ENCODE measurements around the gene SDCCAG8.

The SDCCAG8 gene

GRCh38 chr1:243264717-243265116 is 8.9 kb downstream of the SDCCAG8 start:
- H3K36me3 Mint-ChIP-seq (ENCODE audit: low read depth): peaks cover 3% of the 10 kb centered on the region
- no peaks in the 10 kb centered on the region for H3K9me3 Mint-ChIP-seq
- no peaks in the 10 kb centered on the region for H3K27me3 Mint-ChIP-seq (ENCODE audit: low read depth)
- H3K4me3 Mint-ChIP-seq: no peak overlapping the region
- H3K27ac Mint-ChIP-seq: no peak overlapping the region
- peaks cover 10% of the 10 kb centered on the region for H3K4me1 Mint-ChIP-seq (ENCODE audit: low read depth)

- H3K4me1 Mint-ChIP-seq (ENCODE audit: low read depth): peaks cover 4% of the 10 kb centered on the region
- no peaks in the 10 kb centered on the region for H3K9me3 Mint-ChIP-seq
- no peaks in the 10 kb centered on the region for H3K27me3 Mint-ChIP-seq (ENCODE audit: low read depth)
- H3K27ac Mint-ChIP-seq: no peak overlapping the region
- H3K36me3 Mint-ChIP-seq (ENCODE audit: low read depth): no peaks in the 10 kb centered on the region
- no peak overlapping the region for H3K4me3 Mint-ChIP-seq
Measured at GRCh38 chr1:243266231-243266630, 10.4 kb downstream of the SDCCAG8 start.

DNA sequence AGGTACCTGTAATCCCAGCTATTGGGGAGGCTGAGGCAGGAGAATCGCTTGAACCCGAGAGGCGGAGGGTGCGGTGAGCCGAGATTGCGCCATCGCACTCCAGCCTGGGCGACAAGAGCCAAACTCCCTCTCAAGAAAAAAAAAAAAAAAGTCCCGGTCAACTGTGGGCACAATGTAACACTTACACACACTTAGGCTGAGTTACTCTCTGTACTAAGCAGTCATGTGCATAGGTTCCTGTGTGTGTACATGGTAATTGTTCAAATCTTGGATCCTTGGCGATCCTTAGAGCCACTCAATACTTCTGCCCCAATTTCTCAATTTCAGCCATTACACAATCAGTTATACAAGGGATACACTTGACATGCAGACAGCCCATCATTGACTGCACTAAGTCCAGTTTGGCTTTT is 11.6 kb downstream of the SDCCAG8 start:
- peaks cover 3% of the 10 kb centered on the region for H3K4me1 Mint-ChIP-seq (ENCODE audit: low read depth)

DNA sequence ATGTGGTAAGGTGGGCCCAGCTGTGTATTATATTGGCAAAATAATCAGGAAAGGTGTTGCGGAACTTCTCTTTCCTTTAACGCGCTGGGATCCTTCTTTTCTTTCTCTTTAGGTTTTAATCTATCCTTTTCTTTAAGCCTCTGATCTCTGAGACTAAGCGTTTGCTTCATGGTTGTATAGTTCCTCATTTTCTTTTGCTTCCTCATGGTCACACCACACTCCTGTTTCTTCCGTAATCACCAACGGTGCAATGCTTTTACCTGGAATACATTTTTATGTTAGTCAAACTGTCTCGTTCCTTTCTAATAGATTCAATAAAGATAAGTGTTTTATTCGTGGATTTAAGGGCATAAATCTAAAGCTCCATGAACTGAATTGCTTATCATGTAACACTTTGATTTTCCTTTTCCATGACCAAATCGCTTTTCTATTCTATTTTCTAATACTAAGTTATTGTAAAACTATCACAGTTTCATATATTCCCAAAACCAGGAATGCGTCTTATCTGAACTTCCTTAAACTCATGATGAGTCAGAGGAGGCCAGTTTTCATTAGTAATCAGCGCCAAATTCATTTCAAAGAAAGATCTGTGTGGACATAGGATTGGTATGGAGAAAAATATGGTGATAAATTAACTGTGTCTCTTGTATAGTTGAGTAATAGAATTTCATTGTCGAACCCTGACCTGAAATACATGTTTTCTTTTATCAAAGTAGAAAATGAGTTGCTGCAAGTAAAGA is 12.2 kb downstream of the SDCCAG8 start:
- peaks cover 3% of the 10 kb centered on the region for H3K4me1 Mint-ChIP-seq (ENCODE audit: low read depth)
- H3K36me3 Mint-ChIP-seq (ENCODE audit: low read depth): peaks cover 1% of the 10 kb centered on the region
- no peak overlapping the region for H3K4me3 Mint-ChIP-seq
- H3K9me3 Mint-ChIP-seq: no peaks in the 10 kb centered on the region
- no peaks in the 10 kb centered on the region for H3K27me3 Mint-ChIP-seq (ENCODE audit: low read depth)
- no peak overlapping the region for H3K27ac Mint-ChIP-seq

More for the DNA sequence above, 11.6 kb downstream of the SDCCAG8 start:
- no peaks in the 10 kb centered on the region for H3K36me3 Mint-ChIP-seq (ENCODE audit: low read depth)
- no peaks in the 10 kb centered on the region for H3K9me3 Mint-ChIP-seq
- H3K4me3 Mint-ChIP-seq: no peak overlapping the region
- H3K27ac Mint-ChIP-seq: no peak overlapping the region
- no peaks in the 10 kb centered on the region for H3K27me3 Mint-ChIP-seq (ENCODE audit: low read depth)

- H3K4me1 Mint-ChIP-seq (ENCODE audit: low read depth): peaks cover 5% of the 10 kb centered on the region
- no peak overlapping the region for H3K27ac Mint-ChIP-seq
- no peak overlapping the region for H3K4me3 Mint-ChIP-seq
- H3K27me3 Mint-ChIP-seq (ENCODE audit: low read depth): no peaks in the 10 kb centered on the region
- no peaks in the 10 kb centered on the region for H3K9me3 Mint-ChIP-seq
- H3K36me3 Mint-ChIP-seq (ENCODE audit: low read depth): peaks cover 4% of the 10 kb centered on the region
Measured at GRCh38 chr1:243268751-243269460, 13.1 kb downstream of the SDCCAG8 start.

DNA sequence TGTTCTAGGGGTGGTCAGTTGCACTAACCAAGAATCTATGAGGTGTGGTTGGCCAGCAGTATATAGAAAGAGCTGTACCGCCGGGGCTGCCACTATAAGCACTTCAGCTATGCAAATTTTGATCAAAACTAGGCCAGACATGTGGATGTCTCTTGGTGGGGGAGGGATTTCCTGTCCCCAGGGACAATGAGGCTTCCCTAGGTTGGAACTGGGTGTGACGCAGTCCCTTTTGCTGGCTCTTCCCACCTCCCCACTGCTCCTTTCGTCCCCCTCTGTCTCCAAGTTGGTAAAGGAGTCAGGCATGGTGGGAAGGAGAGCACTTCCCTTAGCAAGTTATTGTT is 13.6 kb downstream of the SDCCAG8 start:
- Mint-ChIP-seq H3K27me3 (ENCODE audit: low read depth) (no peaks in the 10 kb centered on the region), H3K9me3 (no peaks in the 10 kb centered on the region), H3K27ac (no peak overlapping the region), H3K4me1 (ENCODE audit: low read depth) (peaks cover 8% of the 10 kb centered on the region), H3K4me3 (no peak overlapping the region), H3K36me3 (ENCODE audit: low read depth) (peaks cover 7% of the 10 kb centered on the region)

- H3K36me3 Mint-ChIP-seq (ENCODE audit: low read depth): peaks cover 13% of the 10 kb centered on the region
- H3K9me3 Mint-ChIP-seq: no peaks in the 10 kb centered on the region
- H3K27ac Mint-ChIP-seq: no peak overlapping the region
- no peaks in the 10 kb centered on the region for H3K27me3 Mint-ChIP-seq (ENCODE audit: low read depth)
- no peak overlapping the region for H3K4me3 Mint-ChIP-seq
- peaks cover 4% of the 10 kb centered on the region for H3K4me1 Mint-ChIP-seq (ENCODE audit: low read depth)
Measured at GRCh38 chr1:243270097-243270864, 14.4 kb downstream of the SDCCAG8 start.

DNA sequence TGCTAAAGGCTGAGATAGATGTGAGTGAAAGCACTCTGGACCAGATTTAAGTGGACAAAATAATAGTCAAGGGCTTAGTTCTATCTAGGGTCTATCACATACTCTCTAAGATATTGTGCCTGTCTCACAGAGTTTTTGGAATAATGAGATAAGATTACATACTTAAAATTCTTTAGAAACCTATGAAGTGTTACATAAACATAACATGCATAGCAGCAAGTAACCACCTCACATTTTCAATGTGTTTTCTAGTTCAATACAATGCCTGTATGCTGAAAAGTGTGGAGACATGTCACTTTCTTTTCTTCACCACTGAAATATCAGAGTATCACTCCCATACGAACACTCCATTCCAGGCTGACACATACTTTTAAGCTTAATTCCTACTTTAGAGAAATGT is 16.2 kb downstream of the SDCCAG8 start:
- Mint-ChIP-seq H3K36me3 (ENCODE audit: low read depth) (peaks cover 17% of the 10 kb centered on the region), H3K4me3 (no peak overlapping the region), H3K27me3 (ENCODE audit: low read depth) (no peaks in the 10 kb centered on the region), H3K4me1 (ENCODE audit: low read depth) (peaks cover 4% of the 10 kb centered on the region), H3K9me3 (no peaks in the 10 kb centered on the region), H3K27ac (no peak overlapping the region)

DNA sequence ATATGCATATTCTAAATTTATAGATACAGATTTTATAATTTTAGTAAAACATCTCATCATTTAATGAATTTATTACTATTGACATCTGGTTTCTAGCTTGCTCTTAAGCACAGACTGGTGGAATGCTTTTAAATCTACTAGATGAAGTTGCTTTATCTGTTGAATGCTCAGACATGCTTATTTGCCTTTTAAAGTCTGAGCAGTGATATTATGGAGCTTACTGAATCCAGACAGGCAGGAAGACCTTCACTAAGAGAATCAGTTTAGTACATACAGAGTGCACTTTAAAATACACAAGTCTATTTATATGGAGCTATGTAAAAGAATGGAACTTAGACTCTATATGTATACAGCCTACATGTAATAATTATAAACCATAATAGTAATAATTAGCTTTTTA is 16.6 kb downstream of the SDCCAG8 start:
- peaks cover 4% of the 10 kb centered on the region for H3K4me1 Mint-ChIP-seq (ENCODE audit: low read depth)
- no peak overlapping the region for H3K27ac Mint-ChIP-seq
- no peaks in the 10 kb centered on the region for H3K9me3 Mint-ChIP-seq
- H3K36me3 Mint-ChIP-seq (ENCODE audit: low read depth): peaks cover 20% of the 10 kb centered on the region
- no peak overlapping the region for H3K4me3 Mint-ChIP-seq
- no peaks in the 10 kb centered on the region for H3K27me3 Mint-ChIP-seq (ENCODE audit: low read depth)

GRCh38 chr1:243273506-243273905 is 17.7 kb downstream of the SDCCAG8 start:
- no peak overlapping the region for H3K27ac Mint-ChIP-seq
- H3K4me3 Mint-ChIP-seq: no peak overlapping the region
- H3K4me1 Mint-ChIP-seq (ENCODE audit: low read depth): peaks cover 4% of the 10 kb centered on the region
- H3K27me3 Mint-ChIP-seq (ENCODE audit: low read depth): no peaks in the 10 kb centered on the region
- H3K36me3 Mint-ChIP-seq (ENCODE audit: low read depth): peaks cover 25% of the 10 kb centered on the region
- no peaks in the 10 kb centered on the region for H3K9me3 Mint-ChIP-seq

DNA sequence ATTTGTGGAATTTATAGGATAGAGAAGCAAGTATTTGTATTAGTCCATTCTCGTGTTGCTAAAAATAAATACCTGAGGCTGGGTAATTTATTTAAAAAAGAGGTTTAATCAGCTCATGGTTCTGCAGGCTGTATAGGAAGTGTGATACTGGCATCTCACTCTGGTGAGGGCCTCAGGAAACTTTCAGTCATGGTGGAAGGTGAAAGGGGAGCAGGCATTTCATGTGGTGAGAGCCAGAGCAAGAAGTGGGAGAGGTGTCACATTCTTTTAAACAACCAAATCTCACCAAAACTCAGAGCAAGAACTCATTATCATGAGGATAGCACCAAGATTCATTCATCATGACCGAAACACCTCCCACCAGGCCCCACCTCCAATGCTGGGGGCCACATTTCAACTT is 18.1 kb downstream of the SDCCAG8 start:
- Mint-ChIP-seq H3K4me3 (no peak overlapping the region), H3K27me3 (ENCODE audit: low read depth) (no peaks in the 10 kb centered on the region), H3K36me3 (ENCODE audit: low read depth) (peaks cover 25% of the 10 kb centered on the region), H3K9me3 (no peaks in the 10 kb centered on the region), H3K27ac (no peak overlapping the region), H3K4me1 (ENCODE audit: low read depth) (peaks cover 4% of the 10 kb centered on the region)

DNA sequence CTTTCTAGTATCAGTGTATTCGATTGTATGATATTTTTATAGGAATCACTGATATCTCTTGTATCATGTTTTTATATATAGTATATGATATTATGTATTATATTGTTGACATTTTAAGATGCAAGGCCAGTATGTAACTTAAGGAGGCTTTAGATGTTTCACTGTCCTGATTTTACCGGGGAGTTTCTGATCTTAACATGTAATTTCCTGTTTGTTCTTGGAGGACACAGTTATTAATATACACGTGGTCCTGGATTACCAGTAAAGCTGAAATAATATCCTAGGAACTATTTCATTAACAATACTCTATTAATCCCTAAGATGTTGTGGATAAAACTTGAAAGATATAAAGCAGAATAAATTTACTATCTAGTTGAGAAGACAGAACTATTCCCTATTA is 19.5 kb downstream of the SDCCAG8 start:
- Mint-ChIP-seq H3K27me3 (ENCODE audit: low read depth) (no peaks in the 10 kb centered on the region), H3K4me1 (ENCODE audit: low read depth) (peaks cover 4% of the 10 kb centered on the region), H3K9me3 (no peaks in the 10 kb centered on the region), H3K4me3 (no peak overlapping the region), H3K27ac (no peak overlapping the region), H3K36me3 (ENCODE audit: low read depth) (peaks cover 25% of the 10 kb centered on the region)

DNA sequence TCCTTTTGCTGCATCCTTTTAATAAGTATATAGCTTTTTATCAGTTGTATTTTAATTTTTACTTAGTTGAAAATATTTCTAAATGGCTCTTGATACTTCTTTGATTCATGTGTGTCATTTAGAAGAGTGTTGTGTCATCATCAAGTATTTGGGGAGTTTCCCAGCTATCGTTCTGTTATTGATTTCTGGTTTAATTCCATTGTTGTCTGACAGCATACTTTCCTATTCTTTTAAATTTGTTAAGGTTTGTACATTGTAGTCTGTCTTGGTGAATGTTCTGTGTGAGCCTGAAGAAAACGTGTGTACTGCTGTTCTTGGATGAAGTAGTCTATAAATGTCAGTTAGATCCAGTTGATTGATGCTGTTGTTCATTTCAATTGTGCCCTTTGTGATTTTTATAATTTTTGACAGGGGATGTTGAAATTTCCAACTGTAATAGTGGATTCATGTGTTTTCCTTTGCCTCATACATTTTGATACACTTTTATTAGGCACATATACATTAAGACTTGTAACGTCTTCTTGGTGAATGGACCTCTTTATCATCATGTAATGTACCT is 24.8 kb downstream of the SDCCAG8 start:
- H3K27ac Mint-ChIP-seq: no peak overlapping the region
- no peak overlapping the region for H3K4me3 Mint-ChIP-seq

DNA sequence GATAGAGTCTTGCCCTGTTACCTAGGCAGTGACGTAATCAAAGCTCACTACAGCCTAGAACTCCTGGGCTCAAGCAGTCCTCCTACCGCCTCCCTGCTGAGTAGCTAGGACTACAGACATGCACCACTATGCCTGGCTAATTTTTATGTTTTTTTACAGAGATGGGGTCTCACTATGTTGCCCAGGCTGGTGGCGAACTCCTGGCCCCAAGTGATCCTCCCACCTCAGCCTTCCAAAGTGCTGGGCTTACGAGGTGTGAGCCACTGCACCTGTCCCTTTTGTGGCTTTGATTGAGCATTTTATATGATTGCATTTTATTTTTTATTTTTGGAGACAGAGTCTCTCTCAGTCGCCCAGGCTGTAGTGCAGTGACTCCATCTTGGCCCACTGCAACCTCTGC is 25.8 kb downstream of the SDCCAG8 start:
- Mint-ChIP-seq H3K27me3 (ENCODE audit: low read depth) (no peaks in the 10 kb centered on the region), H3K4me1 (ENCODE audit: low read depth) (peaks cover 6% of the 10 kb centered on the region), H3K4me3 (no peak overlapping the region), H3K36me3 (ENCODE audit: low read depth) (peaks cover 26% of the 10 kb centered on the region), H3K9me3 (peaks cover 3% of the 10 kb centered on the region), H3K27ac (no peak overlapping the region)

More for the DNA sequence above, 24.8 kb downstream of the SDCCAG8 start:
- Mint-ChIP-seq H3K4me1 (ENCODE audit: low read depth) (peaks cover under 1% of the 10 kb centered on the region), H3K9me3 (peaks cover 3% of the 10 kb centered on the region), H3K27me3 (ENCODE audit: low read depth) (no peaks in the 10 kb centered on the region), H3K36me3 (ENCODE audit: low read depth) (peaks cover 24% of the 10 kb centered on the region)
